Large intestine (tissue), 12 donors: ENCODE results near the gene RB1. TPM values are rescaled to one million over a fixed set of nuclear protein-coding genes. Genes with fewer than 3 reads are reported as not detected.
A peak's percentile ranks its signal among the peaks of the same experiment; 100 is the strongest.

Experiments
- DNase-seq, 2 donors: peaks; one replicate each; pipeline versions ENCODE4 v3.0.0 to v3.0.0-alpha.2; 2013
- H3K27ac ChIP-seq: one replicate; pipeline ENCODE4 v1.5.1; 2013; ENCODE audit warnings: low read length
- H3K27me3 ChIP-seq: 2 replicates; pipeline ENCODE4 v1.6.1; 2013; ENCODE audit warnings: low read length; ENCODE audit not compliant: control insufficient read depth, insufficient read depth
- H3K36me3 ChIP-seq: 2 replicates; pipeline ENCODE4 v1.6.1; 2013; ENCODE audit warnings: low read length; ENCODE audit not compliant: control insufficient read depth, insufficient read depth
- H3K4me1 ChIP-seq: one replicate; pipeline ENCODE4 v1.6.1; 2013; ENCODE audit warnings: low read length; ENCODE audit not compliant: control insufficient read depth, insufficient read depth
- H3K4me3 ChIP-seq: one replicate; pipeline ENCODE4 v1.5.1; 2013; ENCODE audit warnings: low read length
- H3K9me3 ChIP-seq: one replicate; pipeline ENCODE4 v1.6.1; 2013; ENCODE audit warnings: mild to moderate bottlenecking, low read depth, low read length, moderate library complexity; ENCODE audit not compliant: control insufficient read depth
- WGBS: methylation state at CpG from one replicate; pipeline ENCODE4 v1.1.5; 2013; ENCODE audit warnings: low lambda C conversion rate; ENCODE audit not compliant: insufficient coverage; 5-methylcytosine and 5-hydroxymethylcytosine counted together
- long read RNA-seq, 11 donors: transcript quantifications; one replicate each; lab custom pipeline, GENCODE V29; 2026
- polyA plus RNA-seq: library from polyadenylated mRNA; unstranded; fragments of 120-200 nt; gene quantifications from one replicate; pipeline ENCODE4 v1.2.1, GENCODE V29; 2013

RB1 gene
- 34.8 TPM for polyA plus RNA-seq
- long read RNA-seq, donor 1, partial matches to known transcripts: 0 of 1 reads
- long read RNA-seq, donor 1, other reads (novel, unspliced or antisense): 0 of 1 reads
- long read RNA-seq, donor 2, full-length matches to known transcripts: 7 of 36 reads
- long read RNA-seq, donor 2, partial matches to known transcripts: 29 of 36 reads
- long read RNA-seq, donor 2, other reads (novel, unspliced or antisense): 0 of 36 reads
- long read RNA-seq, donor 3: 0 reads
- long read RNA-seq, donor 4, partial matches to known transcripts: 0 of 1 reads
- long read RNA-seq, donor 4, other reads (novel, unspliced or antisense): 0 of 1 reads
- long read RNA-seq, donor 5, full-length matches to known transcripts: 8 of 8 reads
- long read RNA-seq, donor 5, partial matches to known transcripts: 0 of 8 reads
- long read RNA-seq, donor 5, other reads (novel, unspliced or antisense): 0 of 8 reads
- long read RNA-seq, donor 6, full-length matches to known transcripts: 10 of 10 reads
- long read RNA-seq, donor 6, partial matches to known transcripts: 0 of 10 reads
- long read RNA-seq, donor 6, other reads (novel, unspliced or antisense): 0 of 10 reads
- long read RNA-seq, donor 7, partial matches to known transcripts: 0 of 4 reads
- long read RNA-seq, donor 7, other reads (novel, unspliced or antisense): 0 of 4 reads
- long read RNA-seq, donor 8, full-length matches to known transcripts: 17 of 17 reads
- long read RNA-seq, donor 8, partial matches to known transcripts: 0 of 17 reads
- long read RNA-seq, donor 8, other reads (novel, unspliced or antisense): 0 of 17 reads
- long read RNA-seq, donor 9, transcript RB1-204 (3 exons, 1,097 nt): major isoform, 6 of 7 reads
- long read RNA-seq, donor 9, partial matches to known transcripts: 0 of 7 reads
- long read RNA-seq, donor 9, other reads (novel, unspliced or antisense): 0 of 7 reads
- long read RNA-seq, donor 10, full-length matches to known transcripts: 10 of 10 reads
- long read RNA-seq, donor 10, partial matches to known transcripts: 0 of 10 reads
- long read RNA-seq, donor 10, other reads (novel, unspliced or antisense): 0 of 10 reads
- long read RNA-seq, donor 11, partial matches to known transcripts: 0 of 4 reads
- long read RNA-seq, donor 11, other reads (novel, unspliced or antisense): 0 of 4 reads

- no CpG with 5 or more reads among the region's 96 CpGs for WGBS
- H3K9me3 ChIP-seq: no peaks in the 10 kb centered on the region
Measured at GRCh38 chr13:48303359-48304142, at the start of gene RB1. TSS of gene RB1 (plus strand) at chr13:48303751. CDS start at chr13:48303913, 162 bp downstream.

DNA sequence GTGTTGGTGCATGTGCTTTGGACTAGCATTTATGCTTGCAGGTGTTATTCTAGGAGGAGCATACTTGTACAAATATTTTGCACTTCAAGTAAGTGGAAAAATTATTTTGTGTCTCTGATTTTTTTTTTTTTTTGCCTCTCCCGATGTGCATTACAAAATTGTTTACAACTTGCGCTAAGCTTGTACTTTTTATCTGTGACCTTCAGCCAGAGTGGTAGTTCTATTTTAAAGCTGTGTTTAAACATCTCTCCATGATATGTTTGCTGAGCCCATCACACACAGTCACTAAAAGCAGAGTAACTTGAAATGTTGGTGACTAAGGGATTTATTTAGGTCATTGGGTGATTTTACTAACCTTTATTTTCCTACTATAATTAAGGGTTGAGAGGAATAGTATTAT is 49.7 kb upstream of the RB1 start:
- Histone ChIP-seq H3K9me3 (no peaks in the 10 kb centered on the region), H3K27ac (no peak overlapping the region), H3K36me3 (peaks cover 31% of the 10 kb centered on the region), H3K4me1 (peaks cover 9% of the 10 kb centered on the region), H3K27me3 (no peaks in the 10 kb centered on the region), H3K4me3 (no peak overlapping the region)
- no CpG with 5 or more reads among the region's 2 CpGs for WGBS
- no peak for DNase-seq

More at GRCh38 chr13:48303359-48304142, at the start of gene RB1:
- Histone ChIP-seq H3K4me3 (peak within 1 kb of the TSS; percentile 84), H3K4me1 (no peaks in the 10 kb centered on the region), H3K36me3 (peaks cover 4% of the 10 kb centered on the region), H3K27ac (peak within 1 kb of the TSS; percentile 97), H3K27me3 (no peaks in the 10 kb centered on the region)
- DNase-seq: peak; percentile 91 to 93

GRCh38 chr13:48255090-48255489 is 48.5 kb upstream of the RB1 start:
- H3K36me3 ChIP-seq: peaks cover 39% of the 10 kb centered on the region
- no peak overlapping the region for H3K27ac ChIP-seq
- WGBS: no CpG with 5 or more reads among the region's 13 CpGs
- no peaks in the 10 kb centered on the region for H3K9me3 ChIP-seq
- no peak overlapping the region for H3K4me3 ChIP-seq
- DNase-seq: no peak
- peaks cover 9% of the 10 kb centered on the region for H3K4me1 ChIP-seq
- H3K27me3 ChIP-seq: no peaks in the 10 kb centered on the region

DNA sequence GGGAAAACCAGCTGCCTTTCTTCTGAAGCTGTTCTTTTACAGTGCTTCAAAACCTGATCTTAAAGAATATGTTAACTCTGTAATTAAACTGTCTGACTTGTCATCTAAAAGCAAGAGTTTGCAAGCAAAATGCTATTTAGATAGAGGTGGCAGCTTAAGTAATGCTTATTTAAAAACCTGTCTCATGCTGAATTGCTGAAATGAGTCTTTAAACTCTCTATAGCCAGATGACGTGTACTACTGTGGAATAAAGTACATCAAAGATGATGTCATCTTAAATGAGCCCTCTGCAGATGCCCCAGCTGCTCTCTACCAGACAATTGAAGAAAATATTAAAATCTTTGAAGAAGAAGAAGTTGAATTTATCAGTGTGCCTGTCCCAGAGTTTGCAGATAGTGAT is 47.6 kb upstream of the RB1 start:
- peaks cover 9% of the 10 kb centered on the region for H3K4me1 ChIP-seq
- no peaks in the 10 kb centered on the region for H3K9me3 ChIP-seq
- no peak overlapping the region for H3K27ac ChIP-seq
- H3K27me3 ChIP-seq: no peaks in the 10 kb centered on the region
- DNase-seq: peak in 1 of 2 donors; percentile 37
- WGBS: no CpG with 5 or more reads among the region's 1 CpG
- H3K36me3 ChIP-seq: peaks cover 42% of the 10 kb centered on the region
- H3K4me3 ChIP-seq: no peak overlapping the region

DNA sequence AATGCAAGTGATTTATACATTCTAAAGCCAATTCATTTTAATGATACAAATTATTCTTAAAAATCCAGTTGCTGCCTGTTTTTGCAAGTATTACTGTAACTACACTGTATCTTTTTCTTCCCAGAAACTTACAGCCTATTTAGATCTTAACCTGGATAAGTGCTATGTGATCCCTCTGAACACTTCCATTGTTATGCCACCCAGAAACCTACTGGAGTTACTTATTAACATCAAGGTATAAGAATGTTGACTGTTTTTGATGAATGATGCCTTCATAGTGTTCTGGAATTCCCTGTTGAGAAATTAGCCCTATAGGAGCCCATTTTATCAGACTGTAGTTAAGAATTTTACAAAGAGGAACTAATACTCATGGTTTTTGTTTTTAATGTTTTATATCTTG is 45.5 kb upstream of the RB1 start:
- peak overlapping the region; percentile 54 for H3K27ac ChIP-seq
- peak in 1 of 2 donors; percentile 43 for DNase-seq
- H3K9me3 ChIP-seq: no peaks in the 10 kb centered on the region
- H3K4me3 ChIP-seq: no peak overlapping the region
- H3K36me3 ChIP-seq: peaks cover 46% of the 10 kb centered on the region
- H3K4me1 ChIP-seq: peaks cover 9% of the 10 kb centered on the region
- no peaks in the 10 kb centered on the region for H3K27me3 ChIP-seq

DNA sequence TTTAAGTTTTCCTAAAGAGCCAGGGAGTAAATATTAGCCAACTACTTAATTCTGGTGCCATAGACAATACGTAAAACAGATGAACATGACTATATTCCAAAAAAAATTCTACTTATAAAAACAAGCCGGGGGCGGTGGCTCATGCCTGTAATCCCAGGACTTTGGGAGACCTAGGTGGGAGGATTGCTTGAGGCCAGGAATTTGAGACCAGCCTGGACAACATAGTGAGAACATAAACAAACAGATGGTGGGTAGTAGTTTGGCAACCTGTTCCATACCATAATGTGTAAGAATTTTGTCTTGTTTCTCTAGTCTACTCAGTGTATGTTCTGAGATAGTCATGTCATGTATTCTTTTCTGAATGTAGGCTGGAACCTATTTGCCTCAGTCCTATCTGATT is 45.1 kb upstream of the RB1 start:
- no peak for DNase-seq
- WGBS: 83% methylated on average over 1 of the region's 3 CpGs
- no peaks in the 10 kb centered on the region for H3K9me3 ChIP-seq
- H3K4me3 ChIP-seq: no peak overlapping the region
- peaks cover 9% of the 10 kb centered on the region for H3K4me1 ChIP-seq
- H3K36me3 ChIP-seq: peaks cover 50% of the 10 kb centered on the region
- peak overlapping the region; percentile 54 for H3K27ac ChIP-seq
- no peaks in the 10 kb centered on the region for H3K27me3 ChIP-seq

GRCh38 chr13:48260970-48261369 is 42.6 kb upstream of the RB1 start:
- peaks cover 9% of the 10 kb centered on the region for H3K4me1 ChIP-seq
- no peak for DNase-seq
- H3K9me3 ChIP-seq: no peaks in the 10 kb centered on the region
- no peaks in the 10 kb centered on the region for H3K27me3 ChIP-seq
- no peak overlapping the region for H3K4me3 ChIP-seq
- 94% methylated on average over 4 of the region's 4 CpGs for WGBS
- peaks cover 44% of the 10 kb centered on the region for H3K36me3 ChIP-seq
- no peak overlapping the region for H3K27ac ChIP-seq

GRCh38 chr13:48263196-48263595 is 40.4 kb upstream of the RB1 start:
- H3K9me3 ChIP-seq: no peaks in the 10 kb centered on the region
- no peak for DNase-seq
- no peaks in the 10 kb centered on the region for H3K27me3 ChIP-seq
- H3K4me3 ChIP-seq: no peak overlapping the region
- no CpG with 5 or more reads among the region's 1 CpG for WGBS
- H3K4me1 ChIP-seq: peaks cover 4% of the 10 kb centered on the region
- no peak overlapping the region for H3K27ac ChIP-seq
- peaks cover 35% of the 10 kb centered on the region for H3K36me3 ChIP-seq

- DNase-seq: no peak
- no peaks in the 10 kb centered on the region for H3K9me3 ChIP-seq
- no peaks in the 10 kb centered on the region for H3K4me1 ChIP-seq
- no peak overlapping the region for H3K4me3 ChIP-seq
- H3K27ac ChIP-seq: no peak overlapping the region
- 100% methylated on average over 1 of the region's 2 CpGs for WGBS
- H3K27me3 ChIP-seq: no peaks in the 10 kb centered on the region
- peaks cover 31% of the 10 kb centered on the region for H3K36me3 ChIP-seq
Measured at GRCh38 chr13:48264058-48264457, 39.5 kb upstream of the RB1 start.
